ENCODE data around the gene MCTP1.
"Not testable (repeated sequence)": the region's sequence is repeated elsewhere in the genome, so short reads cannot be mapped to it uniquely, and the experiment has no call there.

The MCTP1 gene

GRCh38 chr5:95022967-95023695 is 261.8 kb downstream of the MCTP1 start:
- no peak for DNase-seq

DNA sequence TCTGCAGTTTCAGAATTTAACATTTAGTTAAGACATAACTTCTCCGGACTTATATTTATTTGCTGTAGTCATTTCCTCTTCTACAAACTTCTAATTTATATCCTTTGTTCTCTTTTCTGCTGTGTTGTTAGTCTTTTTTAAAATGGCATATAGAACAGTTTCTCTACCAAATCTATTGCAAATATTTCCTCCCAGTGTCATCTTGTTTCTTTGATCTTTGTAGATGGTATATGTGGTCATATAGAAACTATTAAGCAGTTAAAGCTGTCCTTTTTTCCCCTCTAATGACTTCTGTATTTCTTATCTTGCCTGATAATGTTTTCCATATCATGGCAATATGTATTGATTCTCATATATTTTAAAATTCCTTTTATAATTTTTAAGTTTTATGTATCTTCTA is 264.5 kb downstream of the MCTP1 start:
- DNase-seq: no peak

- no peak for DNase-seq
These were observed 265.9 kb downstream of the MCTP1 start for GRCh38 chr5:95018946-95019345.

DNA sequence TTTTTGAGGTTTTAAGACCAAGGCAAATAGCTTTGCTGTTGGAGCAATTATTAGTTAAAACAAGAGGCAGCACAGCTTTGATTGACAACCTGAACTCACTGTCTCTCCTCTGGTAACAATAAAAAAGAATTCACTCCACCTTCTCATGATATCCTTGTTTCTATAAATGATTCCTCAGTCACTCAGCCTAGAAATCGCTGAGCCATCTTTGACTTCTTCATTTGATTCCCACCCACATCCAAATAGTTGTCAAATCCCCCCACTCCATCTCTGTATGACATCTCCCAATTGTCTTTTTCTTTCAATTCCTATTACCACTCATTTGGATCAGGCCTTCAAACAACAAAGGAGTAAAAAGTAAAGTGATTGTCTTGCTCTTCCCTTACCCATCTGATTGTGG is 266.4 kb downstream of the MCTP1 start:
- DNase-seq: no peak

- DNase-seq: no peak
These were observed 275.1 kb downstream of the MCTP1 start for GRCh38 chr5:95009812-95010211.

DNA sequence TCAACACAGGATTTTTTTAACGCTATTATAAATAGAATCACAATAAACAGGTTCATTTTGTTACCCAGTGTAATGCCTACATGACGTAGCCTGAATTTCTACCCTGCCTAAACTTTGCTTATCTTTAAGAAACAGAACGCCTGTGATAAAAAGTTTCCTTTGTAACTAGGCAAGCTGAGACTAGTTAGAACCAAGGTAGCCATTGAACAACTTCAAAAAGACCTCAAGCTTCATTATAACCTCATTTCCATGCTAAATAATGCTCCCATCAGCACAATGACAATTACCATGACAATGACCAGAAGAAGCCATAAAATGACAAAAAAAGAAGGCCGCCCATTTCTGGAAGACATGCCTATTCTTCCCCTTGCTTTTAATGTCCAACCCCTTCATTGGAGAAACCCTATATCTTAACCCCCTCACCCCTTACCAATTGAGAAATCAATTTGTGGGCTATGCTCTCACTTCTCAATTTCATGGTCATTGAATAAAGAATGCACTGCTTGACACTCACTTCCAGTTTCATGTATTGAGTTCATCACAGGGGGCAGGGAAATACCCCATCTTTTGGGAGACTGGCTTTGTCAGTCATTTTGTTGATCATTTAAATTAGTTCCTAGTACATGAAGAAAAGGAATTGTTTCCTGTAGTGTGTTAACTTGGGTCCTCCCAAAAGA is 276.8 kb downstream of the MCTP1 start:
- no peak for DNase-seq

DNA sequence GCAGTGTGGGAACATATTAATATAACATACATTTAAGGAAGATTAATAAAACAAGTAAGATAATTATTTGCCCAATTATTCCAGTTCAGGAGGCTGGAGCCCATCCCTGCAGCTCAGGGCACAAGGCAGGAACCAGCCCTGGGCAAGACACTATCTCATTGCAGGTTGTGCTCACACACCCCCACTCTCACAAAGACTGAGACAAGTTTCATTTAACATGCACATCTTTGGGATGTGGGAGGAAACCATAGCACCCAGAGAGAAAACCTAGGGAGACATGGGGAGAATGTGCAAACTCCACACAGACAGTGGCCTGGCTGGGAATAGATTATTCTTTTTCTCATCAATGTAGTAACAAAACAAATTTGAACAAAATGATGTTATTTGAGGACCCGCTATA is 279.1 kb downstream of the MCTP1 start:
- DNase-seq: no peak

GRCh38 chr5:94998670-94999069 is 286.2 kb downstream of the MCTP1 start:
- no peak for DNase-seq

DNA sequence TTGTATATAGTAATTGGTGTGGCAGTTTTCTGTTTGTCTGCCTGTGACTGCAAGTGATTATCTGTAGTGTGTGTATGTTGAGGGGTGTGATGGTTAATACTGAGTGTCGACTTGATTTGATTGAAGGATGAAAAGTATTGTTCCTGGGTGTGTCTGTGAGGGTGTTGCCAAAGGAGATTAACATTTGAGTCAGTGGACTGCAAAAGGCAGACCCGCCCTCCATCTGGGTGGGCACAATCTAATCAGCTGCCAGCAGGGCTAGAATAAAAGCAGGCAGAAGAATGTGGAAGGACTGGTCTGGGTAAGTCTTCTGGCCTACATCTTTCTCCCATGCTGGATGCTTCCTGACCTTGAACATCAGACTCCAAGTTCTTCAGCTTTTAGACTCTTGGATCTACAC is 290.4 kb downstream of the MCTP1 start:
- DNase-seq: not testable (repeated sequence)

DNA sequence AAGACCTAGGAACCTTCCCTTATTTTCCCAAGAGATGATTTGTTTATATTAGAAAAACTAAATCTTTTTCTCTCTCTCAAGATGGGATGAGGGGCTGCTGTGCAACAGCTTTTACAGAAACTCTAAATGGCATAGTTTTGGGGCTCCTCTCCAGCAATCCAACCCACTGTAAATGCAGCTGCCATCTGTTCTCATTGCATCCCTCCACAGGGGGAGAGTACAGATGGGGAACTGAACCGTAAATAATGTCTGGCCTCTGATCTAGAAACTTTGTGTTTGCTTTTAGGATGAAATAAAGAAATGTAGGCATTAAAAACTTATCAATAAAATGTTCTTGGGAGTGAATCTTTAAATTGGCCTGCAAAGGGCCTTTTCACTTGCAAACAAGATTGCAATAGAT is 291.4 kb downstream of the MCTP1 start:
- no peak for DNase-seq

GRCh38 chr5:94992325-94992724 is 292.6 kb downstream of the MCTP1 start:
- DNase-seq: no peak

GRCh38 chr5:94983861-94984535 is 300.9 kb downstream of the MCTP1 start:
- DNase-seq: no peak

DNA sequence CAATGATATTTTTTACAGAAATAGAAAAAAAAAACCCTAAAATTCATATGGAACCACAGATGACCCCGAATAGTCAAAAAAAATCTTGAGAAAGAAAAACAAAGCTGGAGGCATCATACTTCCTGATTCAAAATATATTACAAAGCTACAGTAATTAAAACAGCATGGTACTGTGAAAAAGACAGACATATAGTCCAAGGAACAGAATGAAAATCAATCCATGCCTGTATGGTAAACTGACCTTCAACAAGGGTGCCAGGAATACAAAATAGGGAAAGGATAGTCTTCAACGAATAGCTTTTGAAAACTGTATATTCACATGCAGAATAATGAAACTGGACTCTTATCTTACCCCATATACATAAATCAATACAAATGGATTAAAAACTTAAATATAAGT is 307.5 kb downstream of the MCTP1 start:
- no peak for DNase-seq

GRCh38 chr5:94976853-94977252 is 308.0 kb downstream of the MCTP1 start:
- no peak for DNase-seq

GRCh38 chr5:94972268-94972667 is 312.6 kb downstream of the MCTP1 start:
- no peak for DNase-seq

GRCh38 chr5:94969174-94969573 is 315.7 kb downstream of the MCTP1 start:
- DNase-seq: no peak

- DNase-seq: peak; percentile 60
These were observed 316.3 kb downstream of the MCTP1 start for GRCh38 chr5:94968507-94969095.

DNA sequence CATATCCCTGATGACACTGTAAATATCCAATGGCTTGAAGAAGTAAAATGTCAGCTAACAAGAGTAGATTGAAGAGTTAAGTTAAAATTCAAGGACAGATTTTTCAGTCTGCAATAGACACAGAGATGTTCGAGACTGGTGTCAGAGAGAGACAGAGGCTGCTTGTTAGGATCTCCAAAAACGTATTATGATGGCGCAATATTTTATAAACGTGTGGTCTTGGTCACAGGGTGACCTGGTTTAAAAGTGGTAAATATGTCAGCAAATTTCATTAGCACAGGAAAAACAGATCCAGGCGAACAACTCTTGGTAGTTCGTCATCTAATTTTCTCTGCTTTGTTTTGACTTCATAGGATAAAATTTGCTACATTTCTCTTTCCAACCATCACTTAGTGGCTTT is 317.4 kb downstream of the MCTP1 start:
- DNase-seq: no peak

DNA sequence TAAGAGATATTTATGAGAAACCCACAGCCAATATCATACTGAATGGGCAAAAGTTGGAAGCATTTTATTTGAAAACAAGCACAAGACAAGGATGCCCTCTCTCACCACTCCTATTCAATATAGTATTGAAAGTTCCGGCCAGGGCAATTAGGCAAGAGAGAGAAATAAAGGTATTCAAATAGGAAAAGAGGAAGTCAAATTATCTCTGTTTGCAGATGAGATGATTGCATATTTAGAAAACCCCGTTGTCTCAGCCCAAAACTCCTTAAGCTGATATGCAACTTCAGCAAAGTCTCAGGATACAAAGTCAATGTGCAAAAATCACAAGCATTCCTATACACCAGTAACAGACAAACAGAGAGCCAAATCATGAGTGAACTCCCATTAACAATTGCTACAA is 325.6 kb downstream of the MCTP1 start:
- DNase-seq: not testable (repeated sequence)

- no peak for DNase-seq
These were observed 339.2 kb downstream of the MCTP1 start for GRCh38 chr5:94945656-94946055.

DNA sequence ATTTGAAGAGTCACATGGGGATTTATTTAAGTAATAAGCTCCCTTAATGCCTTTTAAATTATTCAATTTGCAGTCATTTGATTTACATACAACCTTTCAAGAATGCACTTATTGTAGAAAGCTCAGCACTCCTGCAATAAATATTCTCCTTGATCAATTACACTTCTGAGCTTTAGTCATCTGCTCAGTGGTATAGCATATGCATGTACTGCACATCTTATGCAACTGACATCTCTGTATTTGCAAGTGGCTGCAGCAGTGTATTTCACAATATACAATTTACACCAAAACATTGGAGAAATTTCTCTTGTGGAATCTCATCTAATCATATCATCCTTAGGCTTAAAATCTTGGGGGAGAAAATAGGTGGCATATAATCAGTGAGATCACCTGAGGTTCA is 340.7 kb downstream of the MCTP1 start:
- DNase-seq: no peak

- DNase-seq: no peak
These were observed 343.7 kb downstream of the MCTP1 start for GRCh38 chr5:94941122-94941755.

GRCh38 chr5:94932259-94932658 is 352.6 kb downstream of the MCTP1 start:
- DNase-seq: no peak
